NCI-H2196 (cell line): Measurements from ENCODE around the gene FZD4.
"Not testable (repeated sequence)": the region's sequence is repeated elsewhere in the genome, so short reads cannot be mapped to it uniquely, and the experiment has no call there.

ENCODE experiments used
- DNase-seq: peaks from one replicate; lab custom pipeline; 2025; ENCODE audit not compliant: unreplicated experiment; lab: John Stamatoyannopoulos, UW

The FZD4 gene

DNA sequence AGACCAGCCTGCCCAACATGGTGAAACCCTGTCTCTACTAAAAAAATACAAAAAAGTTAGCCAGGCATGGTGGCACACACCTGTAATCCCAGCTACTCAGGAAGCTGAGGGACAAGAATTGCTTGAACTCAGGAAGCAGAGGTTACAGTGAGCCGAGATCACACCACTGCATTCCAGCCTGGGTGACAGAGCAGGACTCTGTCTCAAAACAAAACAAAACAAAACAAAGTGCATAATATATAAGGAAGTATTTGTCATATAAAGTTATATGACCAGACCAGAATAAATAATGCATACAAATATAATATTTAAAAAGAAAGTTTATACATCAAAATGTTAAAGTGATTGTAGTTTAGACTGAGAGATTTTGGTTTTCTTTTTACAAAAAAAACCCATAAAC, 39.3 kb downstream of the FZD4 start:
- not testable (repeated sequence) for DNase-seq

- DNase-seq, result no peak
Measured at GRCh38 chr11:86914865-86915519, 40.2 kb downstream of the FZD4 start.

- DNase-seq, result no peak
Measured at GRCh38 chr11:86912238-86912637, 43.0 kb downstream of the FZD4 start.

DNA sequence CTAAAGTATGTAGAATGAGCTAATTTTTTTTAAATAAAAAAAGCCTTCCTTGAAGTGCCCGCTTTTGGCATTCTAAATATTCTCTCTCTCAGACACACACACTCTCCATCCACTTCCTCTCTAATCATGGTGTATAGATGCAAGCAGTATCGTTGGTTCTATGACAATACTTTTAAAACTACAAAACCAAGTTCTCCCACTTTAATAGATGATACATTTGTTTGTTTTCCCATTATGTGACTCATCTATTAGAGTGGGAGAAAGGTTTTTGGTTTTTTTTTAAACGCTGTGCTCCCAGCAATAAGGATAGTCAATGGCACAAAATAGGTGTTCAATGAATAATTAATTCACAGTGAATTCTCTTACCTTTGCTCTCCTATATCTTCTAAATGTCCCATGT, 44.6 kb downstream of the FZD4 start:
- no peak for DNase-seq

DNA sequence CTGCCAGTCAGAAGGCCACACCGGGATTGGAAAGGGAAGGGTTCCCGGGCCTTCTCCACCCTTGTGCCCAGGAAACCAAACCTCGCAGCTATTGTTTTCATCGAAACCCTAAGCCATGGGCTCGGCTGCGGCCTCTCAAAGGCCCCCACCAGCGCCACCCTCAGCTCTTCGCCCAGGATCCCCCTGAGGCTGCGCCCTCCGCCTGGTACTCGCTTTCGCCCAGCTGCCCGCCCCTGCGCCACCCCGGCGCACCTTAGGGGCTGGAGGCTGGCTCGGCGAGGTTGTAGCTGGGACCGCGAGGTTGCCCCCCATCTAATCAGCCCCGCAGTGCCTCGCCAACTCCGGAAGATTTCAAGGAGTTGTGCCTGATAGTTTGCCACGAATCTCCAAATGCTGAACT, 49.0 kb downstream of the FZD4 start:
- DNase-seq, result no peak

- no peak for DNase-seq
Measured at GRCh38 chr11:86905252-86905651, 49.9 kb downstream of the FZD4 start.

DNA sequence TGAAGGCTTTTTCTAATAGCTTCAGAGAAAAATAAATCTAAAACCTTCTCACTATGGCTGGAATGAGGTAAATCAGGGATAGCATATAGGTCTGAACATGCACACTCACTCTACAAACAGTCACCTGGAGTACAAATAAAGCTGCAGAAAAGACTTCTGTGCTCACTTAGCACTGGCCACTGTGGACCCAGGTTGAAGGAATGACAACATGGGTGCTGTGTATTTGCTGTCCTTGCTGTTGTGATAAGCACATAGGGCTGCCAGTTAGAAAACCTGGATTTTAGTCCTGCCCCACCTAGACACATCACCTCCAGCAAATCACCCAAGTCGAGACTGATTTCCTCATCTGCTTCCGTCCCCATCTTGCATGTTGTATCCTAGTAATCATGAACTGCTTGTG, 51.2 kb downstream of the FZD4 start:
- DNase-seq, result no peak

- DNase-seq, result no peak
Measured at GRCh38 chr11:86902345-86902744, 52.9 kb downstream of the FZD4 start.

DNA sequence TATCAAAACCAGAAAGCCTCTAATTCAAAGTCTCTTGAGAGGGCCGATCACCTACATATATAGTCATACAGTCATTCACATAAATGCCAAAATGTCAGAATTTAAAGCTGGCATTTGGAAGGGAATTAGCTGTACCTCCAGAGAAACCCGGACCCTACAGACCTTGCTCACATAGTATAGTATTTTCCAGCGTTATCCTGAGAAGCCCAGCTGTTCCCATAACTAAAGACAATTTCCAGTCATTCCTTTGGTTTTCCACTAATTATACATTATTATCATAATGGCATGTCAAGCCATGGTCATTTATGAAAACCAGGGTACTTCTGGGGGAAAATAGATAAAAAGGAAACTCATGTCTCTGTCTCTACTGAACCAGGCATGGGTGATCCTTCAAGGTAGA, 53.6 kb downstream of the FZD4 start:
- no peak for DNase-seq

- DNase-seq, result no peak
Measured at GRCh38 chr11:86900162-86900561, 55.0 kb downstream of the FZD4 start.

DNA sequence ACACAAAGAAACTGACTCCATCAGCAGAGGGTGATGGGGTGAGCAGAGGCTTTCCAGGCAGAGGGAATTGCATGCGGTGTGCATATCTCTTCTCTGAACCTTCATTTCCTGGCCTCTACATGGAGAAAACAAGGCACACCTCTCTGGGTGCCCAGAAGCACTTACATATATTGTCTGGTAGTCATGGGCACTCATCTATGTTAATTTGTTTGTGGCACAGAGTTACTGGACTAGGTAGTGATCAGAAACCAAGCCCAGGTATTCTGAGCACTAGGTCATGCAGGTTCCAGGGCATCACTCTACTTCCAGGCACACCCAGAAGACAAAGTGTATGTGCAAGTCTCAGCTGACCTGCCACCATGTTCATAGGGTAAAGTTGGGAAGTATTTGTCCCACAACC, 56.5 kb downstream of the FZD4 start:
- DNase-seq, result no peak

DNA sequence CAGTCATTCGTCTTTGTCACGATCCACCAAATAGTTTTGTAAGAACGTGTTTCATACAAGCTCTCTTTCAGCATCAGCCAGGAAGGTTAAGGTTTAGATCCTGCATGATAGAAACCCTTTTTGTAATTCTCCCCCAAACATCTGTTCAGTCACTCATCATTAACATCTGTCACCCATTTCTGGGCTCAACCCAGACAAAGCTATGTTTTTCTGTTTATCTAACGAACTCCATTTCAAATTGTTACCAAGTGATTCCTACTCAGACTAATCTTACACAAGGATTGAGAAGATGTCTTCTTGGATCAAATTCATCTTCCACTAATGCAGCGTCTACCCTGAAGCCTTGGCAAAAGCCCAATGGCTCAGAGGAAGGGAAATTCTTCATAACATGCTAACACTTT, 58.8 kb downstream of the FZD4 start:
- no peak for DNase-seq
